Memory B cell (primary cell): Measurements from ENCODE around the gene KRTAP10-5.
A peak's percentile ranks its signal among the peaks of the same experiment; 100 is the strongest.
"Not testable (repeated sequence)": the region's sequence is repeated elsewhere in the genome, so short reads cannot be mapped to it uniquely, and the experiment has no call there.

Experiments
- ATAC-seq: fragments of 150-1000 bp; cut with Tn5 transposase; 2 replicates; pipeline ENCODE4 v1.10.0; 2021; ENCODE audit warnings: low read depth, mild to moderate bottlenecking, moderate library complexity
- DNase-seq, 2 donors: peaks; one replicate each; pipeline ENCODE4 v3.0.0; 2022; ENCODE audit warnings: low spot score in 2 of 2
- H3K27ac Mint-ChIP-seq: one replicate; pipeline ENCODE4 v1.8.0; 2022; ENCODE audit warnings: mild to moderate bottlenecking, moderate library complexity, mixed read lengths
- H3K27me3 Mint-ChIP-seq: one replicate; pipeline ENCODE4 v1.8.0; 2022; ENCODE audit warnings: mixed read lengths
- H3K36me3 Mint-ChIP-seq: one replicate; pipeline ENCODE4 v1.8.0; 2022; ENCODE audit warnings: mild to moderate bottlenecking, mixed read lengths
- H3K4me1 Mint-ChIP-seq: one replicate; pipeline ENCODE4 v1.8.0; 2022; ENCODE audit warnings: mixed read lengths
- H3K4me3 Mint-ChIP-seq: one replicate; pipeline ENCODE4 v1.8.0; 2022; ENCODE audit warnings: mild to moderate bottlenecking, moderate library complexity, mixed read lengths
- H3K9me3 Mint-ChIP-seq: one replicate; pipeline ENCODE4 v1.8.0; 2022; ENCODE audit warnings: mixed read lengths

The KRTAP10-5 gene

GRCh38 chr21:44564886-44565598 lies 15.4 kb downstream of the KRTAP10-5 start:
- Mint-ChIP-seq H3K9me3 (peaks cover 20% of the 10 kb centered on the region), H3K4me1 (peaks cover 22% of the 10 kb centered on the region)
- peak in 1 of 2 donors; percentile 8 for DNase-seq

GRCh38 chr21:44564099-44564498 lies 16.3 kb downstream of the KRTAP10-5 start:
- Mint-ChIP-seq H3K36me3 (peaks cover 10% of the 10 kb centered on the region), H3K4me3 (no peak overlapping the region), H3K4me1 (peaks cover 22% of the 10 kb centered on the region), H3K27me3 (peaks cover 2% of the 10 kb centered on the region), H3K9me3 (peaks cover 22% of the 10 kb centered on the region), H3K27ac (peak overlapping the region; percentile 90)
- DNase-seq (no peak), ATAC-seq (no peak)

More at GRCh38 chr21:44564886-44565598, 15.4 kb downstream of the KRTAP10-5 start:
- Mint-ChIP-seq H3K4me3 (peak overlapping the region; percentile 30), H3K36me3 (peaks cover 8% of the 10 kb centered on the region), H3K27ac (peak overlapping the region; percentile 90), H3K27me3 (peaks cover 1% of the 10 kb centered on the region)
- ATAC-seq: peak; percentile 69

GRCh38 chr21:44558695-44559094 lies 21.7 kb downstream of the KRTAP10-5 start, which contains the start of gene KRTAP10-3:
Gene KRTAP10-3, minus strand, starts transcription at chr21:44558795. Its CDS starts 80 bp downstream, at chr21:44558715.
- Mint-ChIP-seq H3K4me3 (no peak within 1 kb of the TSS), H3K4me1 (peaks cover 11% of the 10 kb centered on the region), H3K9me3 (peaks cover 22% of the 10 kb centered on the region), H3K36me3 (peaks cover 15% of the 10 kb centered on the region), H3K27ac (peak within 1 kb of the TSS; percentile 39), H3K27me3 (peaks cover 14% of the 10 kb centered on the region)
- ATAC-seq: no peak
- DNase-seq: no peak

- Mint-ChIP-seq H3K4me1 (peaks cover 11% of the 10 kb centered on the region), H3K9me3 (peaks cover 21% of the 10 kb centered on the region), H3K27me3 (peaks cover 14% of the 10 kb centered on the region), H3K36me3 (peaks cover 15% of the 10 kb centered on the region)
- H3K27ac Mint-ChIP-seq, ATAC-seq, DNase-seq, H3K4me3 Mint-ChIP-seq: not testable (repeated sequence)
Measured at GRCh38 chr21:44558329-44558675, 22.1 kb downstream of the KRTAP10-5 start.

GRCh38 chr21:44557491-44558328 lies 22.7 kb downstream of the KRTAP10-5 start:
- peaks cover 11% of the 10 kb centered on the region for H3K4me1 Mint-ChIP-seq
- ATAC-seq (no peak), DNase-seq (no peak)
- H3K4me3 Mint-ChIP-seq: no peak overlapping the region
- peaks cover 14% of the 10 kb centered on the region for H3K36me3 Mint-ChIP-seq
- peaks cover 14% of the 10 kb centered on the region for H3K27me3 Mint-ChIP-seq
- H3K27ac Mint-ChIP-seq: peak overlapping the region; percentile 39
- peaks cover 17% of the 10 kb centered on the region for H3K9me3 Mint-ChIP-seq

GRCh38 chr21:44556879-44557278 lies 23.5 kb downstream of the KRTAP10-5 start:
- Mint-ChIP-seq H3K27ac (no peak overlapping the region), H3K9me3 (peaks cover 11% of the 10 kb centered on the region), H3K4me1 (peaks cover 8% of the 10 kb centered on the region), H3K27me3 (peaks cover 14% of the 10 kb centered on the region), H3K36me3 (peaks cover 10% of the 10 kb centered on the region), H3K4me3 (no peak overlapping the region)
- peak in 1 of 2 donors; percentile 9 for DNase-seq
- peak; percentile 88 for ATAC-seq

- ATAC-seq: no peak
- Mint-ChIP-seq H3K36me3 (peaks cover 7% of the 10 kb centered on the region), H3K27me3 (peaks cover 21% of the 10 kb centered on the region), H3K27ac (no peak overlapping the region), H3K4me3 (no peak overlapping the region), H3K9me3 (peaks cover 4% of the 10 kb centered on the region), H3K4me1 (peaks cover 8% of the 10 kb centered on the region)
- DNase-seq: no peak
Measured at GRCh38 chr21:44555200-44555875, 25.1 kb downstream of the KRTAP10-5 start.

- H3K4me1 Mint-ChIP-seq: peaks cover 7% of the 10 kb centered on the region
- H3K4me3 Mint-ChIP-seq: no peak overlapping the region
- ATAC-seq: no peak
- H3K36me3 Mint-ChIP-seq: peaks cover 5% of the 10 kb centered on the region
- no peak for DNase-seq
- H3K9me3 Mint-ChIP-seq: peaks cover 2% of the 10 kb centered on the region
- H3K27ac Mint-ChIP-seq: no peak overlapping the region
- peaks cover 27% of the 10 kb centered on the region for H3K27me3 Mint-ChIP-seq
Measured at GRCh38 chr21:44552681-44553080, 27.7 kb downstream of the KRTAP10-5 start.

GRCh38 chr21:44552136-44552535 lies 28.3 kb downstream of the KRTAP10-5 start:
- no peak for DNase-seq

GRCh38 chr21:44551340-44551961 lies 29.0 kb downstream of the KRTAP10-5 start, which contains the start of gene KRTAP10-2:
Gene KRTAP10-2, minus strand, starts transcription at chr21:44551505. Its CDS starts 47 bp downstream, at chr21:44551458.
- Mint-ChIP-seq H3K9me3 (peaks cover 13% of the 10 kb centered on the region), H3K27ac (no peak within 1 kb of the TSS), H3K36me3 (peaks cover 13% of the 10 kb centered on the region)

More at GRCh38 chr21:44552136-44552535, 28.3 kb downstream of the KRTAP10-5 start:
- Mint-ChIP-seq H3K4me3 (no peak overlapping the region), H3K27ac (no peak overlapping the region), H3K36me3 (peaks cover 8% of the 10 kb centered on the region), H3K27me3 (peaks cover 26% of the 10 kb centered on the region), H3K4me1 (peaks cover 9% of the 10 kb centered on the region), H3K9me3 (peaks cover 6% of the 10 kb centered on the region)
- no peak for ATAC-seq

GRCh38 chr21:44550807-44551206 lies 29.6 kb downstream of the KRTAP10-5 start:
- ATAC-seq (no peak), DNase-seq (no peak)
- no peak overlapping the region for H3K27ac Mint-ChIP-seq
- H3K9me3 Mint-ChIP-seq: peaks cover 13% of the 10 kb centered on the region
- peaks cover 26% of the 10 kb centered on the region for H3K27me3 Mint-ChIP-seq
- H3K4me3 Mint-ChIP-seq: no peak overlapping the region
- peaks cover 9% of the 10 kb centered on the region for H3K4me1 Mint-ChIP-seq
- peaks cover 11% of the 10 kb centered on the region for H3K36me3 Mint-ChIP-seq

More at GRCh38 chr21:44551340-44551961, 29.0 kb downstream of the KRTAP10-5 start, which contains the start of gene KRTAP10-2:
- Mint-ChIP-seq H3K4me1 (peaks cover 9% of the 10 kb centered on the region), H3K27me3 (peaks cover 26% of the 10 kb centered on the region), H3K4me3 (no peak within 1 kb of the TSS)
- ATAC-seq (no peak), DNase-seq (no peak)

- not testable (repeated sequence) for ATAC-seq, H3K27ac Mint-ChIP-seq, H3K4me1 Mint-ChIP-seq, DNase-seq, H3K4me3 Mint-ChIP-seq
- Mint-ChIP-seq H3K27me3 (peaks cover 26% of the 10 kb centered on the region), H3K36me3 (peaks cover 11% of the 10 kb centered on the region), H3K9me3 (peaks cover 17% of the 10 kb centered on the region)
Measured at GRCh38 chr21:44550285-44550684, 30.1 kb downstream of the KRTAP10-5 start.

GRCh38 chr21:44549525-44550211 lies 30.7 kb downstream of the KRTAP10-5 start:
- DNase-seq (no peak), ATAC-seq (no peak)
- Mint-ChIP-seq H3K4me3 (no peak overlapping the region), H3K27ac (no peak overlapping the region), H3K36me3 (peaks cover 11% of the 10 kb centered on the region), H3K27me3 (peaks cover 24% of the 10 kb centered on the region), H3K4me1 (peaks cover 9% of the 10 kb centered on the region), H3K9me3 (peaks cover 18% of the 10 kb centered on the region)
